Smooth muscle cell (in vitro differentiated cells): ENCODE data around the gene DDX27. TPM values are rescaled to one million over a fixed set of nuclear protein-coding genes. Genes with fewer than 3 reads are reported as not detected.

Source experiments
- DNase-seq: peaks from one replicate; lab custom pipeline; 2025; ENCODE audit not compliant: unreplicated experiment; lab: John Stamatoyannopoulos, UW
- H2AFZ ChIP-seq: fragments of 200-600 bp; sonication (generic); 2 replicates; pipeline ENCODE4 v1.6.0; 2016; ENCODE audit warnings: antibody characterized with exemption, low read depth, mild to moderate bottlenecking
- H3F3A ChIP-seq: fragments of 200-600 bp; sonication (generic); 2 replicates; pipeline ENCODE4 v1.6.0; 2017; ENCODE audit warnings: antibody characterized with exemption, low read depth
- H3K27ac ChIP-seq: fragments of 200-600 bp; sonication (generic); 2 replicates; pipeline ENCODE4 v1.5.1; 2016; ENCODE audit warnings: low read depth, mild to moderate bottlenecking
- H3K27me3 ChIP-seq: fragments of 200-600 bp; sonication (generic); 2 replicates; pipeline ENCODE4 v1.6.1; 2016; ENCODE audit warnings: low read depth, mild to moderate bottlenecking
- H3K36me3 ChIP-seq: fragments of 200-600 bp; sonication (generic); 2 replicates; pipeline ENCODE4 v1.5.1; 2016; ENCODE audit warnings: low read depth
- H3K4me1 ChIP-seq: fragments of 200-600 bp; sonication (generic); 2 replicates; pipeline ENCODE4 v1.5.1; 2016; ENCODE audit warnings: low read depth
- H3K4me2 ChIP-seq: fragments of 200-600 bp; sonication (generic); 2 replicates; pipeline ENCODE4 v1.6.0; 2016; ENCODE audit warnings: mild to moderate bottlenecking
- H3K4me3 ChIP-seq: fragments of 200-600 bp; sonication (generic); 2 replicates; pipeline ENCODE4 v1.5.1; 2016; ENCODE audit warnings: mild to moderate bottlenecking
- H3K79me2 ChIP-seq: fragments of 200-600 bp; sonication (generic); 2 replicates; pipeline ENCODE4 v1.6.0; 2016; ENCODE audit warnings: low read depth, mild to moderate bottlenecking
- H3K9ac ChIP-seq: fragments of 200-600 bp; sonication (generic); 2 replicates; pipeline ENCODE4 v1.6.0; 2016; ENCODE audit warnings: low read depth
- H3K9me3 ChIP-seq: fragments of 200-600 bp; sonication (generic); replicated peaks from 2 replicates; pipeline ENCODE4 v1.5.1; 2016; ENCODE audit warnings: low read depth
- H4K20me1 ChIP-seq: fragments of 200-600 bp; sonication (generic); 2 replicates; pipeline ENCODE4 v1.6.0; 2016; ENCODE audit warnings: low read depth
- WGBS: methylation state at CpG from one replicate; pipeline ENCODE4 v1.1.7; 2016; ENCODE audit warnings: low lambda C conversion rate; 5-methylcytosine and 5-hydroxymethylcytosine counted together
- polyA plus RNA-seq: library from polyadenylated mRNA; unstranded; fragments of >200 nt; fragmentation: Nextera tagmentation; extraction: Ambion mirVana; gene quantifications from 2 replicates; pipeline ENCODE4 v1.2.1, GENCODE V29; 2016
- total RNA-seq: library from RNA; depleted of rRNA; stranded (reverse); fragments of >200 nt; gene quantifications from 2 replicates; pipeline ENCODE4 v1.2.3, GENCODE V29; 2014
- TF ChIP-seq, protein P1 (sequence below): fragments of 200-600 bp; sonication (generic); IDR thresholded peaks from 2 replicates; pipeline ENCODE4 v1.5.1; 2017; ENCODE audit warnings: borderline replicate concordance, mild to moderate bottlenecking, antibody characterized with exemption; ENCODE audit not compliant: insufficient read depth, poor library complexity, severe bottlenecking

The DDX27 gene
- total and polyA plus RNA-seq, 2 experiments from 2014 or later, result 19.6 to 28.3 TPM

DNA sequence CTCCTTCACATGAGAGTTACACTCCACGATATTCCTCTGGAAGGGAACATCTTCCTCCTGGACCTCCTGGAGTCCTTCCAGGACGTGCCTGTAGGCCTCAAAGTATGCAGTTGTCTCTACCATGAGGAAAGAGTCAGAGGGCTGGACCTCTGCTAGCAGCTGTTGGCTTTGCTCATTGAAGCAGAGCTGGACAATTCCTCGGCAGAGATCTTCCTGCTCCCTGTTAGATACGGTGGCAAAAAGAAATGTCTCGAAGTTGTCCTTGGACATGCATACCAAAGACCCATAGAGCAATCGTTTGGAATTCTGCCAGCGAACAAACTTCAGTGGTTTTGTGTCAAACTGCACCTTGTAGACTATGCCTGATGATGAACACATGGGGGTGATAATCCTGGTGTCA, 51.0 kb downstream of the DDX27 start:
- Histone ChIP-seq H3K4me2 (no peak overlapping the region), H3F3A (no peaks in the 10 kb centered on the region), H4K20me1 (peaks cover 71% of the 10 kb centered on the region), H3K79me2 (peaks cover 96% of the 10 kb centered on the region), H3K27me3 (no peaks in the 10 kb centered on the region), H2AFZ (no peak overlapping the region), H3K9ac (no peak overlapping the region), H3K27ac (no peak overlapping the region), H3K4me1 (no peaks in the 10 kb centered on the region), H3K36me3 (peaks cover 18% of the 10 kb centered on the region), H3K9me3 (no peaks in the 10 kb centered on the region), H3K4me3 (no peak overlapping the region)
- TF ChIP-seq, protein P1, sequence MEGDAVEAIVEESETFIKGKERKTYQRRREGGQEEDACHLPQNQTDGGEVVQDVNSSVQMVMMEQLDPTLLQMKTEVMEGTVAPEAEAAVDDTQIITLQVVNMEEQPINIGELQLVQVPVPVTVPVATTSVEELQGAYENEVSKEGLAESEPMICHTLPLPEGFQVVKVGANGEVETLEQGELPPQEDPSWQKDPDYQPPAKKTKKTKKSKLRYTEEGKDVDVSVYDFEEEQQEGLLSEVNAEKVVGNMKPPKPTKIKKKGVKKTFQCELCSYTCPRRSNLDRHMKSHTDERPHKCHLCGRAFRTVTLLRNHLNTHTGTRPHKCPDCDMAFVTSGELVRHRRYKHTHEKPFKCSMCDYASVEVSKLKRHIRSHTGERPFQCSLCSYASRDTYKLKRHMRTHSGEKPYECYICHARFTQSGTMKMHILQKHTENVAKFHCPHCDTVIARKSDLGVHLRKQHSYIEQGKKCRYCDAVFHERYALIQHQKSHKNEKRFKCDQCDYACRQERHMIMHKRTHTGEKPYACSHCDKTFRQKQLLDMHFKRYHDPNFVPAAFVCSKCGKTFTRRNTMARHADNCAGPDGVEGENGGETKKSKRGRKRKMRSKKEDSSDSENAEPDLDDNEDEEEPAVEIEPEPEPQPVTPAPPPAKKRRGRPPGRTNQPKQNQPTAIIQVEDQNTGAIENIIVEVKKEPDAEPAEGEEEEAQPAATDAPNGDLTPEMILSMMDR, result no peak
- DNase-seq, result no peak
- 92% methylated on average over 7 of the region's 7 CpGs for WGBS

DNA sequence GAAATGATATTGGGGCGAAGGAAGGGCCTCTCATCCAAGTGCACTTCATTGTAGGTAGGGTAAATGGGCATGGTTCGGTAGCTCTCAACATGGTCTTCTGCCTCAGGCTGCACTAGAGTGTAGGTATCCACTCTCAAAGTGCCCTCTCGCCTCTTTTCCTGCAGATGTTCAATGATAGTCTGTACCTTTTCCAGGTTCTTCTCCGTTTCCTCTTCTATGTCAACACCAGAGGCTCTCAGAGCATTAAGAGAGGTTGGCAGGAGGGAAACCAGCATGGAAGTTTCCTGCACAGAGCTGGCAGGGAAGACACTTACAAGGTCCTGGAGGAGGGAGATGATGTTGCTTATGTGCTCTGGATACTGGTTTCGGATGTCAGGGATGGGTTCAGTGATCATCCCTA, 51.5 kb downstream of the DDX27 start:
- Histone ChIP-seq H3K9ac (no peak overlapping the region), H3K27me3 (no peaks in the 10 kb centered on the region), H3K4me3 (no peak overlapping the region), H3K79me2 (peaks cover 96% of the 10 kb centered on the region), H3K27ac (no peak overlapping the region), H3K4me2 (no peak overlapping the region), H3K36me3 (peaks cover 17% of the 10 kb centered on the region), H3K4me1 (no peaks in the 10 kb centered on the region), H3K9me3 (no peaks in the 10 kb centered on the region), H3F3A (no peaks in the 10 kb centered on the region), H2AFZ (no peak overlapping the region), H4K20me1 (peaks cover 71% of the 10 kb centered on the region)
- TF ChIP-seq, protein P1, result no peak
- 97% methylated on average over 5 of the region's 5 CpGs for WGBS
- DNase-seq, result no peak

DNA sequence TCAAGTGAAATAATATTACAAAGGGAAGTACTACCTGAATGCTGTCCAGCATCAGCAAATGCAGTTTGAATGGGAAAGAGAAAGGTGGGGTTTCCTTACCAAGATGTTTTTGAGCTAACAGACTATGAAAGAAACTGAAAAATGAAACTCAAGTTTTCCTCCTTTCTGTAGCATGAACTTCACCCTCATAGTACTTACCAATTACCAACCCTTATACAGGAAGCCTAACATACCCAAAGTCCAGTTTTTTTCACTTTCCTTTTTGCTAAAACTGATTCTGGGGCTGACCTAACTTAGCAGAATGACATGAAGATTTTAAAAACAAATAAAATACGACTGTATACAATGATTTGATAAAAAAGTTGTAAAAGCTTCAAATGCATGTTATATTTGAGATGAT, 53.4 kb downstream of the DDX27 start:
- Histone ChIP-seq H2AFZ (no peak overlapping the region), H3K27me3 (no peaks in the 10 kb centered on the region), H4K20me1 (peaks cover 60% of the 10 kb centered on the region), H3K4me1 (peaks cover 3% of the 10 kb centered on the region), H3F3A (no peaks in the 10 kb centered on the region), H3K4me3 (no peak overlapping the region), H3K27ac (no peak overlapping the region), H3K9me3 (no peaks in the 10 kb centered on the region), H3K4me2 (no peak overlapping the region), H3K36me3 (peaks cover 17% of the 10 kb centered on the region), H3K9ac (no peak overlapping the region), H3K79me2 (peaks cover 82% of the 10 kb centered on the region)
- TF ChIP-seq, protein P1, result no peak
- DNase-seq, result no peak
- WGBS, result 98% methylated on average over 1 of the region's 1 CpG

DNA sequence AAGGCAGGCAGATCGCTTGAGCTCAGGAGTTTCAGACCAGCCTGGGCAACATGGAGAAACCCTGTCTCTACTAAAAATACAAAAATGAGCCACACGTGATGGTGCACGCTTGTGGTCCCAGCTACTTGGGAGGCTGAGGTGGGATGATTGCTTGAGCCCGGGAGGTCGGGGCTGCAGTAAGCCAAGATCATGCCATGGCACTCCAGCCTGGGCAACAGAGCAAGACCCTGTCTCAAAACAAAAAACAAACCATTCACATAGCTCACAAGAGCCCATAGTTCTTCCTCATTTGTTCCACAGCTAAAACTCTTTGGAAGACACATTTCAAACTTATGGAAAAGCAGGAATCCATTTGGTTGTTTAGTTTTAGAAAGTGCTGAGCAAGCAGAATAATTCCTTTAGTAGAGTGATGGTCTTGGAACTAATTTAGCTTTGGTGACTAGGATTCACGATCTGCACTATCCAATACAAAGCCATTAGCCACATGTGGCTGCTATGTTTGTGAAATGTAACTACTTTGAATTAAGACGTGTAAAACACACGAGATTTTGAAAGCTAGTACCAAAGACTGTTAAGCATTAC, 54.6 kb downstream of the DDX27 start:
- peaks cover 3% of the 10 kb centered on the region for H3K4me1 ChIP-seq
- H3K27ac ChIP-seq, result no peak overlapping the region
- no peak overlapping the region for H3K4me3 ChIP-seq
- TF ChIP-seq, protein P1, result no peak
- H3K9me3 ChIP-seq, result no peaks in the 10 kb centered on the region
- H3K36me3 ChIP-seq, result peaks cover 17% of the 10 kb centered on the region
- no peak for DNase-seq
- no peaks in the 10 kb centered on the region for H3K27me3 ChIP-seq
- no peak overlapping the region for H3K4me2 ChIP-seq
- no peaks in the 10 kb centered on the region for H3F3A ChIP-seq
- 98% methylated on average over 8 of the region's 8 CpGs for WGBS
- no peak overlapping the region for H2AFZ ChIP-seq
- H4K20me1 ChIP-seq, result peaks cover 51% of the 10 kb centered on the region
- peaks cover 76% of the 10 kb centered on the region for H3K79me2 ChIP-seq
- no peak overlapping the region for H3K9ac ChIP-seq
